Endothelial cell of umbilical vein (primary cell): ENCODE results near the gene SYMPK. TPM values are rescaled to one million over a fixed set of nuclear protein-coding genes. Genes with fewer than 3 reads are reported as not detected.

ENCODE experiments used
- BruUV-seq: library from RNA; stranded (reverse); fragments of 400-500 nt; replicated peaks from 2 replicates; lab custom pipeline; 2021; lab: Mats Ljungman, UMichigan
- CTCF ChIA-PET: fragments of 300-600, 350-600 bp; sonication (Branson Sonifier 250); formaldehyde crosslinking; loops from one replicate; lab custom pipeline; 2021; ENCODE audit warnings: antibody characterized with exemption, inconsistent platforms; lab: Charles Lee
- POLR2A ChIA-PET: fragments of 300-600, 350-600 bp; sonication (Branson Sonifier 250); formaldehyde crosslinking; loops from one replicate; lab custom pipeline; 2021; ENCODE audit warnings: antibody characterized with exemption, inconsistent platforms; lab: Charles Lee
- DNase-seq: peaks from one replicate; pipeline ENCODE4 v3.0.0-alpha.2; 2011; ENCODE audit warnings: low read depth, low spot score
- FAIRE-seq: peaks from 2 replicates; lab custom pipeline; 2011; peaks lifted over from hg19 to GRCh38; lab: Jason Lieb, UNC
- H2AFZ ChIP-seq: 2 replicates; pipeline ENCODE4 v1.6.0; 2012; ENCODE audit warnings: low read depth, low read length, control low read depth, inconsistent platforms
- H3K27ac ChIP-seq: 2 replicates; pipeline ENCODE4 v1.5.1; 2011; ENCODE audit warnings: low read depth, mild to moderate bottlenecking, control low read depth, low read length, moderate library complexity; ENCODE audit not compliant: insufficient read depth
- H3K27me3 ChIP-seq, 2 experiments: 2 replicates each; pipeline versions ENCODE4 v1.6.0 to v1.6.1; 2011; ENCODE audit warnings: low read length in 2 of 2, mixed read lengths in 1 of 2; ENCODE audit not compliant: control insufficient read depth in 2 of 2, insufficient read depth in 2 of 2
- H3K36me3 ChIP-seq, 2 experiments: 2 replicates in 1 of 2; 3 replicates in 1 of 2; pipeline ENCODE4 v1.5.1; 2011; ENCODE audit warnings: low read length in 2 of 2, mild to moderate bottlenecking in 1 of 2, moderate library complexity in 1 of 2; ENCODE audit not compliant: control insufficient read depth in 2 of 2, insufficient read depth in 2 of 2; ENCODE audit errors: extremely low read depth in 1 of 2
- H3K4me1 ChIP-seq: 3 replicates; pipeline ENCODE4 v1.5.1; 2011; ENCODE audit warnings: mild to moderate bottlenecking, low read length; ENCODE audit not compliant: control insufficient read depth, insufficient read depth; ENCODE audit errors: extremely low read depth
- H3K4me2 ChIP-seq: 2 replicates; pipeline ENCODE4 v1.6.1; 2011; ENCODE audit warnings: low read length, control low read depth, mixed read lengths; ENCODE audit not compliant: insufficient read depth
- H3K4me3 ChIP-seq, 3 experiments: fragments of 200-600 bp in 1 of 3; sonication (generic), shearing (Covaris generic) in 1 of 3; replicated peaks in 1 of 3; 2 replicates each; pipeline ENCODE4 v1.5.1; 2011 to 2016; ENCODE audit warnings: control low read depth in 3 of 3, low read length in 3 of 3, mild to moderate bottlenecking in 2 of 3, inconsistent platforms in 1 of 3, low read depth in 1 of 3, moderate library complexity in 1 of 3; ENCODE audit not compliant: insufficient read depth in 1 of 3
- H3K79me2 ChIP-seq: 2 replicates; pipeline ENCODE4 v1.6.0; 2012; ENCODE audit warnings: low read length, inconsistent platforms; ENCODE audit not compliant: control insufficient read depth, insufficient read depth
- H3K9ac ChIP-seq: replicated peaks from 2 replicates; pipeline ENCODE3; 2011; ENCODE audit warnings: low read length, control low read depth; ENCODE audit not compliant: insufficient read depth; ENCODE audit errors: extremely low read depth
- H3K9me1 ChIP-seq: replicated peaks from 3 replicates; pipeline ENCODE4 v1.6.0; 2011; ENCODE audit warnings: mild to moderate bottlenecking, low read length; ENCODE audit not compliant: control insufficient read depth, insufficient read depth; ENCODE audit errors: extremely low read depth
- H3K9me3 ChIP-seq: replicated peaks from 2 replicates; pipeline ENCODE4 v1.5.1; 2012; ENCODE audit warnings: low read length, inconsistent platforms; ENCODE audit not compliant: control insufficient read depth, insufficient read depth
- H4K20me1 ChIP-seq: replicated peaks from 2 replicates; pipeline ENCODE3; 2011; ENCODE audit warnings: mild to moderate bottlenecking, low read length; ENCODE audit not compliant: control insufficient read depth, insufficient read depth; ENCODE audit errors: extremely low read depth
- EZH2 ChIP-seq: IDR thresholded peaks from 2 replicates; pipeline ENCODE4 v1.6.1; 2012; ENCODE audit warnings: borderline replicate concordance, low read depth, mild to moderate bottlenecking, moderate library complexity, low read length, inconsistent platforms; ENCODE audit not compliant: severe bottlenecking
- FOS ChIP-seq: IDR thresholded peaks from 2 replicates; pipeline ENCODE4 v1.6.1; 2011; ENCODE audit warnings: mild to moderate bottlenecking, low read length, moderate library complexity, borderline replicate concordance; ENCODE audit not compliant: insufficient read depth
- GATA2 ChIP-seq: IDR thresholded peaks from 2 replicates; pipeline ENCODE4 v1.7.0; 2011; ENCODE audit warnings: low read depth, mild to moderate bottlenecking, moderate library complexity, mixed read lengths, low read length; ENCODE audit not compliant: insufficient read length, insufficient read depth
- JUN ChIP-seq: IDR thresholded peaks from 2 replicates; pipeline ENCODE4 v1.6.1; 2011; ENCODE audit warnings: borderline replicate concordance, low read depth; ENCODE audit not compliant: insufficient read length, insufficient read depth
- MYC ChIP-seq: IDR thresholded peaks from one replicate; pipeline ENCODE4 v1.6.1; 2011; ENCODE audit warnings: mild to moderate bottlenecking, low read depth, low read length
- POLR2A ChIP-seq: IDR thresholded peaks from 2 replicates; pipeline ENCODE4 v1.6.1; 2012; ENCODE audit warnings: low read depth, mild to moderate bottlenecking, control low read depth, low read length
- POLR2AphosphoS5 ChIP-seq: IDR thresholded peaks from 2 replicates; pipeline ENCODE4 v1.6.1; 2012; ENCODE audit warnings: low read depth, mild to moderate bottlenecking, control low read depth, low read length, moderate library complexity; ENCODE audit not compliant: insufficient read depth
- dilution Hi-C: fragments of 300-500 bp; cut with MboI; formaldehyde crosslinking; loops from one replicate; pipeline ENCODE4 v1.15.0; 2019; ENCODE audit warnings: low sequenced_read_pairs; ENCODE audit not compliant: extremely low pct_ligation_motif_present
- intact Hi-C: fragments of 100-400 bp; cut with micrococcal nuclease; formaldehyde crosslinking; loops from one replicate; pipeline ENCODE4 v1.10.0; 2022
- polyA plus RNA-seq, 4 experiments: library from polyadenylated mRNA; depleted of rRNA in 3 of 4; stranded (reverse) in 3 of 4; unstranded in 1 of 4; fragments of >200 nt; gene quantifications; 2 replicates each; pipeline versions ENCODE4 v1.2.1 to v1.2.3, GENCODE V29; 2011 to 2012; ENCODE audit warnings: missing spikeins in 1 of 4
- total RNA-seq: library from RNA; stranded (reverse); gene quantifications from 2 replicates; pipeline ENCODE4 v1.2.3, GENCODE V29; 2021
- TF ChIP-seq, protein P1 (sequence below): IDR thresholded peaks from 2 replicates; pipeline ENCODE4 v1.6.1; 2011; ENCODE audit not compliant: insufficient read depth, insufficient read length
- TF ChIP-seq, protein P2 (sequence below), 2 donors: IDR thresholded peaks; 1 replicate in 1 of 2; 2 replicates in 1 of 2; pipeline ENCODE4 v1.5.1; 2011; ENCODE audit warnings: low read length in 2 of 2, mild to moderate bottlenecking in 2 of 2, moderate library complexity in 2 of 2, control low read depth in 1 of 2, inconsistent platforms in 1 of 2, low read depth in 1 of 2; ENCODE audit not compliant: insufficient read depth in 1 of 2; ENCODE audit errors: extremely low read depth in 1 of 2

Gene SYMPK
- total and polyA plus RNA-seq, 2 donors (not counting 3 experiments of a cell fraction or from before 2014, with no cell fraction given) = 89.8 to 95.7 TPM

DNA sequence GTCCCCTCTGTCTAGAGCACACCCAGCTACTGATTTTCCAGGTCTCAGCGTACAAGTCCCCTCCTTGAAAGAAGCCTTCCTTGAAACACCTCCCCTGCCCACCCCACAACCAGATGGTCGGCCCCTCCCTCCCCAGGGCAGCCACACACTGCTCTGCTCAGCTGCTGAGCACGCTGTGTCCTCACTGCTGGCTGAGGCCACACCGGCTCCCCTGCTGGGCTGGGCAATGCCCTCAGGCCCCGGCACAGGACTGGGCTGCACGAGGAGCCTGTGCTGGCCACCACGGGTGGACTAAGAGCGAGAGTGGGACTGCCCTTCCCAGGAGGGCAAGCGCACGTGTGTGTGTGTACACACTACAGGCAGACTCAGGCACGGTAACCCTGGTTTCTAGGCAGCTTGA is 36.0 kb downstream of the SYMPK start:
- no peak overlapping the region for H3K4me2 ChIP-seq
- TF ChIP-seq, protein P1, sequence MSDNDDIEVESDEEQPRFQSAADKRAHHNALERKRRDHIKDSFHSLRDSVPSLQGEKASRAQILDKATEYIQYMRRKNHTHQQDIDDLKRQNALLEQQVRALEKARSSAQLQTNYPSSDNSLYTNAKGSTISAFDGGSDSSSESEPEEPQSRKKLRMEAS = no peak
- TF ChIP-seq POLR2AphosphoS5 (no peak), FOS (no peak), MYC (no peak), POLR2A (no peak), JUN (no peak), EZH2 (no peak), GATA2 (no peak)
- TF ChIP-seq, protein P2, sequence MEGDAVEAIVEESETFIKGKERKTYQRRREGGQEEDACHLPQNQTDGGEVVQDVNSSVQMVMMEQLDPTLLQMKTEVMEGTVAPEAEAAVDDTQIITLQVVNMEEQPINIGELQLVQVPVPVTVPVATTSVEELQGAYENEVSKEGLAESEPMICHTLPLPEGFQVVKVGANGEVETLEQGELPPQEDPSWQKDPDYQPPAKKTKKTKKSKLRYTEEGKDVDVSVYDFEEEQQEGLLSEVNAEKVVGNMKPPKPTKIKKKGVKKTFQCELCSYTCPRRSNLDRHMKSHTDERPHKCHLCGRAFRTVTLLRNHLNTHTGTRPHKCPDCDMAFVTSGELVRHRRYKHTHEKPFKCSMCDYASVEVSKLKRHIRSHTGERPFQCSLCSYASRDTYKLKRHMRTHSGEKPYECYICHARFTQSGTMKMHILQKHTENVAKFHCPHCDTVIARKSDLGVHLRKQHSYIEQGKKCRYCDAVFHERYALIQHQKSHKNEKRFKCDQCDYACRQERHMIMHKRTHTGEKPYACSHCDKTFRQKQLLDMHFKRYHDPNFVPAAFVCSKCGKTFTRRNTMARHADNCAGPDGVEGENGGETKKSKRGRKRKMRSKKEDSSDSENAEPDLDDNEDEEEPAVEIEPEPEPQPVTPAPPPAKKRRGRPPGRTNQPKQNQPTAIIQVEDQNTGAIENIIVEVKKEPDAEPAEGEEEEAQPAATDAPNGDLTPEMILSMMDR (IDR thresholded peaks at IDR 0.05; ENCODE audit: extremely low read depth in 1 of 2, insufficient read depth in 1 of 2, low read depth in 1 of 2, low read length in 2 of 2) = no peak
- H3K9me3 ChIP-seq = no peaks in the 10 kb centered on the region
- no peaks in the 10 kb centered on the region for H3K4me1 ChIP-seq
- H2AFZ ChIP-seq = no peak overlapping the region
- H3K4me3 ChIP-seq = no peak overlapping the region
- no TSS peak for BruUV-seq
- dilution Hi-C loops (no loop called here), intact Hi-C loops (no loop called here)
- H3K9me1 ChIP-seq = no peaks in the 10 kb centered on the region
- H3K27me3 ChIP-seq = no peaks in the 10 kb centered on the region
- no peaks in the 10 kb centered on the region for H4K20me1 ChIP-seq
- CTCF ChIA-PET = interaction anchor here (4.1 kb wide), 1 partner anchor 9 kb away, joined by 35 read pairs; no protein-coding TSS in a partner anchor
- no peak overlapping the region for H3K9ac ChIP-seq
- POLR2A ChIA-PET = interaction anchor here (0.6 kb wide), 1 partner anchor 56 kb away, joined by 4 read pairs; no protein-coding TSS in a partner anchor
- H3K36me3 ChIP-seq = peaks cover 14 to 67% of the 10 kb centered on the region in 2 experiments
- DNase-seq (no peak), FAIRE-seq (no peak)
- no peak overlapping the region for H3K27ac ChIP-seq
- H3K79me2 ChIP-seq = no peaks in the 10 kb centered on the region
